WI38 (cell line): ENCODE results near the gene NT5M.

Experiments
- H3K4me3 ChIP-seq: 2 replicates; pipeline ENCODE4 v1.5.1; 2011; ENCODE audit warnings: low read depth, mild to moderate bottlenecking, control low read depth, low read length
- TF ChIP-seq, protein P1 (sequence below): IDR thresholded peaks from 2 replicates; pipeline ENCODE4 v1.5.1; 2012; ENCODE audit warnings: low read depth, mild to moderate bottlenecking, control low read depth, low read length

NT5M gene

DNA sequence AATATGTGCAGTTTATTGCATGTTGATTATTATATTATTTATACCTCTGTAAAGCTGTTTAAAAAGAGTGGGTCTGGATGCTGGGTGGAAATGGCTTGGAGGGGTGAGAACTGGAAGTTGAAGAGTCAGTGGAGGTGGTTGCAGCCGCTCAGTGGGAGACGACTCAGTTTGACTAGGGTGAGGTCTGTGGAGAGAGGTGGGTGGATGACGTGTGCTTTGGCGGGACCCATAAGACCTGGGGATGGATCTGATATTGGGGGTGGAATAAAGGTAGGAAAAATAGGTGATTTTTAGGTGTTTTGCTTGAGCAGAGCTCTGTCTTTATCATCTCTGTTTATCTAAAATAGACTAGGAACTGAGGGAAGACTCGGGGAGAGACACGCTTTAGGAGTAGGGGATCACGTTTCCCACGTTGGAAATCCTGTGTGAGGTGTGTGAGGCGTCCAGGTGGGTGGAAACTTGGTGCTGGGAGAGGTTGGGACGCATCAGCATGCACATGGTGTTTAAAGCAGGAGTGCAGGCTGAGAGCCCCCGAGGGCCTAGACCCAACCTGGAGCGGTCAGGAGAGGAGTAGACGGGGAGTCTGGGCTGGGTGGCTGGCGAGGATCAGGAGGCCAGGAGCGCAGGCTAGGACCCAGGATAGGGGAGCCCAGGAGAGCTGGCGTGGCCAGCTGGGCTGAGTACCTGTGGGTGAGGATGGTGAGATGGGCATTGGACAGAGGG lies 17.2 kb downstream of the NT5M start:
- TF ChIP-seq, protein P1, sequence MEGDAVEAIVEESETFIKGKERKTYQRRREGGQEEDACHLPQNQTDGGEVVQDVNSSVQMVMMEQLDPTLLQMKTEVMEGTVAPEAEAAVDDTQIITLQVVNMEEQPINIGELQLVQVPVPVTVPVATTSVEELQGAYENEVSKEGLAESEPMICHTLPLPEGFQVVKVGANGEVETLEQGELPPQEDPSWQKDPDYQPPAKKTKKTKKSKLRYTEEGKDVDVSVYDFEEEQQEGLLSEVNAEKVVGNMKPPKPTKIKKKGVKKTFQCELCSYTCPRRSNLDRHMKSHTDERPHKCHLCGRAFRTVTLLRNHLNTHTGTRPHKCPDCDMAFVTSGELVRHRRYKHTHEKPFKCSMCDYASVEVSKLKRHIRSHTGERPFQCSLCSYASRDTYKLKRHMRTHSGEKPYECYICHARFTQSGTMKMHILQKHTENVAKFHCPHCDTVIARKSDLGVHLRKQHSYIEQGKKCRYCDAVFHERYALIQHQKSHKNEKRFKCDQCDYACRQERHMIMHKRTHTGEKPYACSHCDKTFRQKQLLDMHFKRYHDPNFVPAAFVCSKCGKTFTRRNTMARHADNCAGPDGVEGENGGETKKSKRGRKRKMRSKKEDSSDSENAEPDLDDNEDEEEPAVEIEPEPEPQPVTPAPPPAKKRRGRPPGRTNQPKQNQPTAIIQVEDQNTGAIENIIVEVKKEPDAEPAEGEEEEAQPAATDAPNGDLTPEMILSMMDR, result no peak

DNA sequence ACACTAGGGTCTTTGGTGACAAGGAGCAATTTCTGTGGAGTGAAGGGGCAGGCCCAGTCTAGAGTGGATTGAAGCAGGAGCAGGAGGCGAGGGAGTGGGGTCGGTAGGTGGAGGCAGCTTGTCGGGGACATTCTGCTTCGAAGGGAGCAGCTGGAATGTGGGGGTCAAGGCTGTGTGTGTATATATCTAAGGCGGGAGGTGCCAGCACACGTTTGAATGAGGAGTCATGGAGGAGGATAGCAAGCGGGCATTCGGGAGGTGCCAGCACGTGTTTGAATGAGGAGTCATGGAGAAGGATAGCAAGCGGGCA lies 17.7 kb downstream of the NT5M start:
- TF ChIP-seq, protein P1, result no peak
- no peak overlapping the region for H3K4me3 ChIP-seq

More for the DNA sequence above, 17.2 kb downstream of the NT5M start:
- H3K4me3 ChIP-seq, result no peak overlapping the region

- TF ChIP-seq, protein P1, result no peak
- no peak overlapping the region for H3K4me3 ChIP-seq
These were observed 18.3 kb downstream of the NT5M start for GRCh38 chr17:17321356-17322025.

- no peak overlapping the region for H3K4me3 ChIP-seq
- TF ChIP-seq, protein P1, result no peak
These were observed 19.6 kb downstream of the NT5M start for GRCh38 chr17:17322516-17323510.

GRCh38 chr17:17324616-17325015 lies 21.4 kb downstream of the NT5M start:
- H3K4me3 ChIP-seq, result no peak overlapping the region

GRCh38 chr17:17325228-17325627 lies 22.1 kb downstream of the NT5M start:
- TF ChIP-seq, protein P1, result no peak

More at GRCh38 chr17:17324616-17325015, 21.4 kb downstream of the NT5M start:
- TF ChIP-seq, protein P1, result no peak

More at GRCh38 chr17:17325228-17325627, 22.1 kb downstream of the NT5M start:
- no peak overlapping the region for H3K4me3 ChIP-seq
